H7 (cell line): ENCODE data around the gene TMEM221. TPM values are rescaled to one million over a fixed set of nuclear protein-coding genes. Genes with fewer than 3 reads are reported as not detected.
"Not testable (repeated sequence)": the region's sequence is repeated elsewhere in the genome, so short reads cannot be mapped to it uniquely, and the experiment has no call there.

ENCODE experiments used
- DNase-seq: peaks from one replicate; pipeline ENCODE4 v3.0.0; 2012
- H3K27me3 ChIP-seq: 2 replicates; pipeline ENCODE4 v1.6.0; 2011; ENCODE audit warnings: mild to moderate bottlenecking, low read length; ENCODE audit not compliant: control insufficient read depth, insufficient read depth
- H3K36me3 ChIP-seq: replicated peaks from 2 replicates; pipeline ENCODE4 v1.5.1; 2011; ENCODE audit warnings: low read length; ENCODE audit not compliant: control insufficient read depth, insufficient read depth
- H3K4me3 ChIP-seq: 2 replicates; pipeline ENCODE4 v1.5.1; 2011; ENCODE audit warnings: low read depth, mild to moderate bottlenecking, control low read depth, low read length, moderate library complexity; ENCODE audit not compliant: insufficient read depth
- total RNA-seq: library from RNA; depleted of rRNA; stranded (reverse); fragments of >200 nt; shearing (Covaris generic); gene quantifications from 2 replicates; pipeline ENCODE4 v1.2.3, GENCODE V29; 2014

The TMEM221 gene
- total RNA-seq, 1 experiment from 2014 or later = not detected

- Histone ChIP-seq H3K27me3 (no peaks in the 10 kb centered on the region), H3K4me3 (no peak overlapping the region), H3K36me3 (no peaks in the 10 kb centered on the region)
- DNase-seq = no peak
These were observed 34.6 kb upstream of the TMEM221 start for GRCh38 chr19:17482877-17483604.

DNA sequence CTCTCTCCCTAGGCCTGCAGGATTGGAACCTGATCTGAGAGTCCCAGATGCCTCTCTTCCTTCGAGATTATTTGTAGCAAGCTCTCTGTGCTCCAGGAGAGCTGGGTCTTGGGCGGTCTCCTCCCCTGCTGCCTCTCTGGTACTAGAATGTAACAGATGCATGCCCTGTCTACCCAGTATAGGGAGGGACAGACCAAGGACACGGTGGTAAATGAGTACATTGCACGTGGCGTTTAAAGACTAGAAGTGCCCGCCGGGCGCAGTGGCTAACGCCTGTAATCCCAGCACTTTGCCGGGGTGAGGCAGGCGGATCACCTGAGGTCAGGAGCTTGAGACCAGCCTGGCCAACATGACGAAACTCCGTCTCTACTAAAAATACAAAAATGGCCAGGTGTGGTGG lies 33.5 kb upstream of the TMEM221 start:
- H3K4me3 ChIP-seq = no peak overlapping the region
- H3K27me3 ChIP-seq = no peaks in the 10 kb centered on the region
- DNase-seq = no peak
- no peaks in the 10 kb centered on the region for H3K36me3 ChIP-seq

DNA sequence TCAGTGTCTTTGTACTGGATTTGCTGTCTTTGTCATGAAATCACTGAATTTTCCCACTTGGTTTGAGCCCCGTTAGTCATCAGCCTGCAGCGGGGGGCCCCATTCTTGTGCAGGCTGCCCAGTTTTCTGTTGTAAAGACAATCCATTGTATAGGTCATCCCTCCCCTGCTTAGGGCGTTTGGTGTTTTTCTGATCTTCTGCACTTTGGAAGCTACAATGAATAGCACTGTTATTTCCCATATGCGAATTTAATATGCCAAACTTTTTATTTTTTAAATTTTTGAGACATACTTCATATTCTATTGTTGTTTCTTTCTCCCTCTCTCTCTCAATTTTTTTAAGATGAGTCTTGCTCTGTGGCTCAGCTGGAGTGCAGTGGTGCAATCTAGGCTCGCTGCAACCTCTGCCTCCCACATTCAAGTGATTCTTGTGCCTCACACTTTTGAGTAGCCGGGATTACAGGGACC lies 30.9 kb upstream of the TMEM221 start:
- DNase-seq = peak; percentile 62
- H3K4me3 ChIP-seq = no peak overlapping the region
- H3K36me3 ChIP-seq = no peaks in the 10 kb centered on the region
- no peaks in the 10 kb centered on the region for H3K27me3 ChIP-seq

GRCh38 chr19:17475541-17476115 lies 27.2 kb upstream of the TMEM221 start:
- no peaks in the 10 kb centered on the region for H3K36me3 ChIP-seq
- DNase-seq = no peak
- H3K4me3 ChIP-seq = no peak overlapping the region
- H3K27me3 ChIP-seq = peaks cover 8% of the 10 kb centered on the region

- not testable (repeated sequence) for H3K4me3 ChIP-seq, H3K27me3 ChIP-seq, H3K36me3 ChIP-seq, DNase-seq
These were observed 26.6 kb upstream of the TMEM221 start for GRCh38 chr19:17475011-17475540.

- peaks cover 12% of the 10 kb centered on the region for H3K27me3 ChIP-seq
- no peak overlapping the region for H3K4me3 ChIP-seq
- H3K36me3 ChIP-seq = no peaks in the 10 kb centered on the region
- DNase-seq = no peak
These were observed 24.6 kb upstream of the TMEM221 start for GRCh38 chr19:17473041-17473440.

- no peak for DNase-seq
- Histone ChIP-seq H3K4me3 (peak overlapping the region; percentile 86; the same call in 1 of the 2 replicates), H3K36me3 (no peaks in the 10 kb centered on the region), H3K27me3 (peaks cover 16% of the 10 kb centered on the region)
These were observed 23.1 kb upstream of the TMEM221 start for GRCh38 chr19:17471410-17472125.

DNA sequence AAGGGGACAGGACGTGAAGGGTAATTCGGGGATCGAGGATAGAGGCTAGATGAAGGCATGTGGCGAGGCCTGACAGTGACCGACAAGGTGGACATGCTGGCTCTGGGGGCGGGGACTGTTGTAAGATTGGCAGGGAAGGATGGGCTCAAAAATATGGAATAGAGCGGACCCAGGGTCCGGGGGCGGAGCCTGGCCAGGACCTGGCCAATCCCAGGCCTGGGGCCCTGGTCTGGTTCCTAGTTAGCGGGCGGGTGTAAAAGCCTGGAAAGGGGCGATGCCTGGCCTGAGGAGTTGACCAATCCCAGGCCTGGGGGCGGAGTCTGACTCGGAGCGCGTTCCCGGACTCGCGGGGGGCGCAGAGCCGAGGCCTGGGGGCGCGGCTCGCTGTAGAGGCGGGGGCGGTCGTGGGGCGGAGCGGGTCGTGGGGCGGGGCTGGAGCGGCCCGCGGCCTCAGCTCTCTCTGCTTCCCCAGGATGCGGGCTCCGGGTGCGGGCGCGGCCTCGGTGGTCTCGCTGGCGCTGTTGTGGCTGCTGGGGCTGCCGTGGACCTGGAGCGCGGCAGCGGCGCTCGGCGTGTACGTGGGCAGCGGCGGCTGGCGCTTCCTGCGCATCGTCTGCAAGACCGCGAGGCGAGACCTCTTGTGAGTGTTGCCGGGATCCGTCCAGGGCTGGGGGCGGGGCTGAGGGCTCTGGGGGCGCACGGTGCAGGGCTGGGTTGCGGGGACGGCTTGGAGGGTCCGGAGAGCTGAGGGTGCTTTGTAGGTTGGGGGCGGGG lies 21.8 kb upstream of the TMEM221 start, which contains the start of gene SLC27A1:
TSS of gene SLC27A1 (plus strand) at position 457 of the 774 bp plus-strand sequence. CDS start at position 474, 17 bp downstream.
- H3K27me3 ChIP-seq = peaks cover 16% of the 10 kb centered on the region

DNA sequence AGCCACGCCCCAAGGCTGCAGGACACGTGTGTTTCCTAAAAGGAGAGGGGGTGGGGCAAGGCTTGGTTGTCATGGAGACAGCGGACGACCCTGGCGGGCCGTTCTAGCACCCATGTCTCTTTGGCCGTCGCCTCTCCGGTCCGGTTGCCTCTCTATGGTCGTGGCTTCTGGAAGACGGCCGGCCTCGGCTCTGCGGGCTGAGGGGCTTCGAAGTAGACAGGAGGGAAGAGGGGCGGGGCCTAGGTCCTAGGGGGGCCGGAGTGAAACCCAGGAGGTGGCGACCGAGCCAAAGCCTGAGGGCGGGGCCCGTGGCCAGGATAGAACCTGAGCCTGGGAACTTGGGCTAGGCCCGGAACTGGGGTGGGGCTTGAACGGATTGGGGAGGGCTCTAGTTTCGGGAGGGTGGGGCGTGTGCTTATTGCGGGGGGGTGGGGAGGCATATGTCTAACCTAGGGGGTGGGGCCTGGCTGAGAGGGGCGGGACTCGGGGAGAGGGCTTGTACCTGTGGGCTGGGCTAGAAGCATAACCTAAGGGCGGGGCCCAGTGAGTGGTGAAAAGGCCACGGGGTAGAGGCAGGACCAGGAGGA lies 21.1 kb upstream of the TMEM221 start:
- peak overlapping the region; percentile 58 for H3K4me3 ChIP-seq
- peak; percentile 95 for DNase-seq
- peaks cover 16% of the 10 kb centered on the region for H3K27me3 ChIP-seq
- no peaks in the 10 kb centered on the region for H3K36me3 ChIP-seq

More for the DNA sequence above, 21.8 kb upstream of the TMEM221 start, which contains the start of gene SLC27A1:
- DNase-seq = peak; percentile 98
- H3K4me3 ChIP-seq = peak within 1 kb of the TSS; percentile 86
- no peaks in the 10 kb centered on the region for H3K36me3 ChIP-seq

DNA sequence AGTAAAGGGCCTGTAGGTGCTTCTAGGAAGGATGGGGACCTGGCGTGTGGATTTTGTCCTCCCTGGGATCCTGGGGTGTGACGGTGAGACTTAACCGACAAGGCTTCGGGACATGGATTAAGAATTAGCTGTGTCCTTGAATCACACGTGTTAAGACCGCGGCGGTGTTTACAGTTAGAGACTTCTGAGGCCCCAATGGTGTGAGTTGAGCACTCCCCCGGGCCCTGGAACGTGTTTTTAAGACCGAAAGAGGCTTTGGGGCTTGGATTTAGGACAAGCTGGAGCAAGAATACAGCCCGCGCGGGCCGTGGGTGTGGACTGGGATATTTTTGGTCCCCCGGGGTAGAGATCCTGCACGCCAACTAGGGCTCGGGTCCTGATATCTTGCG lies 20.6 kb upstream of the TMEM221 start:
- H3K27me3 ChIP-seq = peaks cover 16% of the 10 kb centered on the region
- H3K36me3 ChIP-seq = no peaks in the 10 kb centered on the region
- no peak for DNase-seq
- H3K4me3 ChIP-seq = peak overlapping the region; percentile 58

DNA sequence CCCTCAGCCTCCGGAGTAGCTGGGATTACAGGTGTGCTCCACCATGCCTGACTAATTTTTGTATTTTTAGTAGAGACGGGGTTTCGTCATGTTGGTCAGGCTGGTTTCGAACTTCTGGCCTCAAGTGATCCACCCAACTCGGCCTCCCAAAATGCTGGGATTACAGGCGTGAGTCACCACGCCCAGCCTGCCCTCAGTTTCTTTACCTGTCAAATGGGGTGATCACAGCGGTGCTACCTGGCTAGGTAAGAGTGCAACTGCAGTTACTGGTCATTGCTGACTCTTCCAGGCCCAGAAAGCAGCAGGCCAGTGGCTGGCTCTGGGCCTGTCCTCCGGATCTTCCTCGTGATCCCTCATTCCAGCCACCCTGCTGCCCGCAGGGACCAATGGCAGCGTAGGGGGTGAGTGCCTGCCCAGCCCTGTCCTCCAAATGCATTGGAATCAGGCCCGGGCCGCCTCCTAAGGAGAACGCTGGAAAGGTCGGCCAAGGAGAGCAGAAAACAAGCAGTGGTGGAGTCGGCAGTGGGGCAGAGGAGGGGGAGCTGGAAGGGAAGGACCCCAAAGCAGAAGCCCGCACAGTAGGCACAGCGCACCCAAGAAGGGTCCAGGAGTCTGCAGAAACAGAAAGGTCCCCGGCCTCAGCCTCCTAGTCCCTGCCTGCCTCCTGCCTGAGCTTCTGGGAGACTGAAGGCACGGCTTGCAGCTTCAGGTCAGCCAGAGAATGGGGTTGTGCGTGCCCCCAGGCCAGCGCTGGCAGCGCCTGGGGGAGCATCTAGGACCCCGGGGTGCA lies 20.0 kb upstream of the TMEM221 start:
- H3K4me3 ChIP-seq = peak overlapping the region; percentile 58; the same call in 1 of the 2 replicates
- H3K27me3 ChIP-seq = peaks cover 16% of the 10 kb centered on the region
- H3K36me3 ChIP-seq = no peaks in the 10 kb centered on the region
- peak; percentile 35 for DNase-seq

- Histone ChIP-seq H3K4me3 (no peak overlapping the region), H3K36me3 (no peaks in the 10 kb centered on the region), H3K27me3 (peaks cover 16% of the 10 kb centered on the region)
- DNase-seq = no peak
These were observed 19.2 kb upstream of the TMEM221 start for GRCh38 chr19:17467471-17468301.
